Activated gamma-delta T cell treated with anti-CD3 and anti-CD28 coated beads, Interleukin-2, amount 50 U/mL, for 16 hours (primary cell): ENCODE data around the gene PTAR1.
"Not testable (repeated sequence)": the region's sequence is repeated elsewhere in the genome, so short reads cannot be mapped to it uniquely, and the experiment has no call there.

Experiments used
- DNase-seq: peaks from one replicate; pipeline ENCODE4 v3.0.0-alpha.2; 2020; ENCODE audit warnings: low read depth

The PTAR1 gene

DNA sequence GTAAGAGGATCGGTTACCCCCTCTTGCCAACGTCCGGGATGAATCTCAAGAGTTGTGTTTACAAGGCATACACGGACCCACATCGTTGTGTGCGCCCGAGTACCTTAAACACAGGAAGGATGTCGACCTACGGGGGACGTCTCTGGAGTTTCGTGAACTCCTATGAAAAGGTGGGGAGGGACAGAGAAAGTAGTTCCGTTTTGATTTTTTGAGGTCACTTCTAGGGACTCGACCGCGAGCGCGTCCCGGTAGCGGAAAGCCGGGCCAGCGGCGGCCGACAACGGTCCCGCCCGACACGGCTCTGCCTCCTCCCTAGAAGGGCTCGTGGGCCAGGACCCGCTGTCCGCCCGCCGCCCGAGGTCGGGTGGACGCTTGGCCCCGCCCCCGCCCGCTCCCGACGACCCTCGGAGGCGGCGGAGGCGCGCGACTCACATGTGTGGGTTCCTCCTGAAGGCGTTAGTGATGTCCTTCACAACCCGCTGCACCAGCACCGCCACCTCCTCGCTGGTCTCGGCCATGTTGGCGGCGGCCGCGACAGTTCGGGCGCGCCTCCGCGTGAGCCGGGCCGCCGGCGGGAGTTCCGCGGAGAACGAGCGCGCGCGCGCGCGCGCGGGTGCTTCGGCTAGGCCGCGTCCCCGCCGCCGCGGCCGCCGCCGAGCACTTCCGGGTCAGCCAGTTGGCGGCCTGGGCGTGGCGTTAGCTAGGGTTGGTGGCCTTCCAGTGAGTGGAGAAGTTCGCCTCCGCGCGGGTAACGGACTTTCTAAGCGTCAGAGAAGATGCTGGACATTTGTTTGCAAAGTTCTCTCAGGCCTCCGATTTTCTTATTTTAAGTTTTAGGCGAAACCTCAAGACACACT lies at the start of gene PTAR1:
Gene PTAR1 (minus strand): TSS at position 591 of the 857 bp plus-strand sequence. CDS start 73 bp downstream, at position 518.
- peak; percentile 83 for DNase-seq

- no peak for DNase-seq
Observed at GRCh38 chr9:69809304-69809863, 49.6 kb upstream of the PTAR1 start.

DNA sequence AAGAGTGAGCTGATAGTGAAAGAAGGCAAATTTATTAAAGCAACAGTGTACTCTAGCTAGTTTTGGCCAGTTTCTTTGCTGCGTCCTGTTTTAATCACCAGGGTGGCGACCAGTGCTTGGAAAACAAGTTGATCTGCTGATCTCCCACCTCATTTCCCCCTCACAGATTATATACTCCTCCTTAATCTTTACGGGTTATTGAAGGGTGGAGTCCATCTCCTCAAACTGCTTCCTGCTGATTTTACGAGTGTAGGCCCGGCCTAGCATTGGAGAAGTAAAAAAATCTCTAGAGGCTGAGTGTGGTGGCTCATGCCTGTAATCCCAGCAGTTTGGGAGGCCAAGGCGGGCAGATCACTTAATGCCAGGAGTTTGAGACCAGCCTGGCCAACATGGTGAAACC lies 46.8 kb upstream of the PTAR1 start:
- no peak for DNase-seq

- DNase-seq = no peak
Observed at GRCh38 chr9:69805962-69806515, 46.2 kb upstream of the PTAR1 start.

DNA sequence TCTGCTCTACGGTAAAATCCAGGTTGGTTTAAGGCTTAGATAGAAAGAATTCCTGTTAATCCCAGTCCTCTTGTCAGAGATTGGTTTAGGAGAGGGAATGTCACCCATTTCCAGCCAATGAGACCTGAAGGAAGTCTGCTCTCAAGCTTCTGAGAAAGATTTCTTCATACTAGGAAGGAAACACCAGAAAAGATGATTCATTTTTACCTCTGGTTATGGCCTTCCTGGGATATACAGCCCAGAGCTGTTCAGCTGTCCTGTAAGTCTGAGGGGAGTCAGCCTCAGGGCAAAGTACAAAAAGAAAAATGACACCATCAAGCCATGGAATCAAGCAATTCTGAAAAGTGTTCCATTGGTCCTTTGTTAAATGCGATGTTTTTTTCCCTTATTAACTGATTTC lies 42.2 kb upstream of the PTAR1 start:
- DNase-seq = no peak

DNA sequence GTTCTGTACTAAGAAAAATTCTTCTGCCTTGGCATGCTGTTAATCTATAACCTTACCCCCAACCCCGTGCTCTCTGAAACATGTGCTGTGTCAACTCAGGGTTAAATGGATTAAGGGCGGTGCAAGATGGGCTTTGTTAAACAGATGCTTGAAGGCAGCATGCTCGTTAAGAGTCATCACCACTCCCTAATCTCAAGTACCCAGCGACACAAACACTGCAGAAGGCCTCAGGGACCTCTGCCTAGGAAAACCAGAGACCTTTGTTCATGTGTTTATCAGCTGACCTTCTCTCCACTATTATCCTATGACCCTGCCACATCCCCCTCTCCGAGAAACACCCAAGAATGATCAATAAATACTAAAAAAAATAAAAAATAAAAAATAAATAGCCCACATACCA lies 40.2 kb upstream of the PTAR1 start:
- DNase-seq = not testable (repeated sequence)

GRCh38 chr9:69799521-69799920 lies 39.7 kb upstream of the PTAR1 start:
- not testable (repeated sequence) for DNase-seq

DNA sequence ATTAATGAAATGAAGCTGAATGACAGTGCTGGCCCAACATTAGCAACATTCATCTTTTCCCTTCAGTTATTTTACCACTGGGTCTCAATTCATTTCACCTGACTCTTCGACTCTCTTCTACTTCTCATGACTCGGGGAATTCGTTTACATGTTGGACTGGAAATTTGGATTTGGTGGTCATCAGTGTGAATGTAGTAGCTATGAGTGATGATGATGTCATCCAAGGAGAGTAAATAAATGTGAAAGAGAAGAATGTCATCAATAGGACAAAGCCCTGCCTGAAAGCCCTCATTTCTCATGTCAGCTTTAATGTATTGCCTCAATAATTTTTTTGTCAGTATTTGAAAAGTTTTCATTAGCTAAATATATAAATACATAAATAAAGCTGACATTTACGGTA lies 38.9 kb upstream of the PTAR1 start:
- no peak for DNase-seq

DNA sequence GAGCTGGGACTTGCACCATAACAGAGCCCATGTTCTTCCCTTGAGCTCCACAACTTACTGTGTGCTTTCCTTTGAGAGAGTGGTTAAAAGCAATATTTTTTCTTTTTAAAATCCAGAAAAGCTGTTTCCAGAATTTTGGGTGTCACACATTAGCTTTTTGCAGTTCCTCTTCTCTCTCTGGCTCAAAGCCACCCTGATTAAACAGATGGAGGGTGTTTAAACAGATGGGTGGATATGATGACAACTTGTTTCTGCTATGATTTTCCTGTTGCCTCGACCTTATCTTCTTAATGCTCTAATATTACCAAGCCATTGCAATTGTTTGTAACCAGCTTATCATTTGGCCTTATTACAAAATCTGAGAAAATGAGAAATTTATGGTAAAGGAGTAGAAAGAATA lies 37.9 kb upstream of the PTAR1 start:
- DNase-seq = no peak

DNA sequence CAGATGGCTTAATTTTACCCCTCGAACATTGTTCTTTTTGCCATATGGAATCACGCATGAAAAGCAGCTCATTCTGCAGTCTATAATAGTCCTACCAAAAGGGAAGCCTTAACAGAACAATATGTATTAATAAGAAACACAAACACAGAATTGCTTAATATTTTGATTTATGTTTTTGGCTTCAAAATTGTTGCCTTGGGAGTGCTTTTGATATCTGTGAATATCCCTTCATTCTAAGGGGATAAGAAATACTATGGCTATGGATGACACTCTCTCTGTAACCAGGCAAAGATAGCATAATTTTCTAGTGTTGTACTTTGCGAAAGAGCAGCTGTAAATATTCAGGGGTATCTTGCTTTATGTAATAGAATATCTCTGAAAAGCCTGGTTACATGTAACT lies 34.5 kb upstream of the PTAR1 start:
- no peak for DNase-seq

DNA sequence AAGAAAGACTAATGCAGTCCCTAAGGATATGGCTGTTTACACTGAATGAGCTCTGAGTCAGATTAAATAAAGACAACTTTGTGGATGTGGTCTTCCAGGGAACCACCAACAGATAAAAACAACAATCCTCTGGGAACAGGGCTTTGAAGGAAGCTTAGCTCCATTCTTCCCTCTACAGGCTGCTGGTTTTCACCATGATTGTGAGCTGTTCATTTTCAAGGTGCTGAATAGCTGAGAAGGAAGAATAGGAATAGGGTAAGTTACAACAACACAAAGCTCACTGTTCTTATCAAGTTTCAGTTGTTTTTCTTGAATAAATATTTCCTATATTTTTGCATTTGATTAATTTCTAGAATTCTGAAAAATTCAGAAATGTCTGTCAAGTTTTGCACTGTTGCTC lies 25.9 kb upstream of the PTAR1 start:
- DNase-seq = no peak

DNA sequence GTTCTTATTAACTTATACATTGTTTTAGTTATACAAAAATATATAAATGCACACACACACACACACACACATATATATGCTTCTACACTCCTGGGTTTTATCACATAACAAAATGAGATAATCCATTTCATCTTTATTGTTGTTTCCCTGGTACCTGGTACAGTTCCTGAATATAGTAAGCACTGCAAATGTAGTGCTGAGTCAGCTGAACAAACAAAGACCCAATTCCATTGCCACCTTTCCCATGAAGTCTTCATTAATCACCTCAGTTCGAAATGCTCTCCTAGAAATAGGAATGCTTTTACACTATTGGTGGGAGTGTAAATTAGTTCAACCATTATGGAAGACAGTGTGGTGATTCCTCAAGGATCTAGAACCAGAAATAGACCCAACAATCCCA lies 13.4 kb upstream of the PTAR1 start:
- DNase-seq = no peak

DNA sequence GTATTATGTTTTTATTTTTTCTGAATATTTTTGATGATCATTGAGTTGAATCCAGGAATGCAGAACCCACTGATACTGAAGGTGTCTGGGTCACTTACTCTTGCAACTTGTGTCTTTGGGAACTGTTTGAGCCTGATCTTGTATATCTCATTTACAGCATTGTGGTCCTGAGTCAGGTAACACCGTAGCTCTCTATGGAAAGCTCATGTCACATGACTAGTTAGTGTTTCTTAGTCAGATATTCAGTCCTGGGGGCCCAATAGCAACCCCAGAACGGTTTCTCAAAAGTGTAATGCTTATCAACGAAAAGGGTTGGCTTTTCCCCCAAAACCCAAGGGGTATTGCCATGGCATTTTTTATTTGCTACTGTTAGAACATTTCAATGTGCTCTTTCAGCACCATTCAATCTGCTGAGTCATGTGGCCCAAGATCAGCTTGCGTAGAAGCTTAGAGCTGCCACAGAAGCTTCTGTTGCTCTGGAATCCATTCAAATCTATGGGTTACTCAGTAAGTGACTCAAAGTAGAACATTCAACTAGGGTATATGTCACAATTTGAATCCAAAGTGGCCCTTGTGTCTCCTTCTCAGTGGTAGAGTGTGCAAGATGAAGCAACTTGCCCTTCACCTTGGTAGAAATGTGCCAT lies 12.1 kb upstream of the PTAR1 start:
- DNase-seq = no peak

GRCh38 chr9:69768716-69769115 lies 8.9 kb upstream of the PTAR1 start:
- no peak for DNase-seq

DNA sequence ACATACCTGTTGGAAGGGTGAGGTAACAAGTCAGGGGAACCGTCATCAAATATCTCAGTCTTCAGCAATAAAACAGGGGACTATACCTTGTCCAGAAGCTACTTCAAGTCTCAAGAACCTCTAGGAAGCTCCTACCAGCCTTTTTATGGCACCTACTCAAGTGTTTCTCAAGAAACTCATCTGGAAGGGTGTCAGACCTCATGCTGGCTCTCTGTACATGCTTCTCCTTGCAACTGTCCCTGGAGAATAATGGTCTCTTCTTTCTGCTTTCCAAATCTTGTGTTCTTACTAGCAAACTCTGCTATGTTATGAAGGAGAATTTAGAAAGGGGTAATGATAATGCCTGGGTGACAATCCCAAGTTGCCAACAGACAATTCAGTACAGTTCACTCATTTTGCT lies 8.3 kb upstream of the PTAR1 start:
- DNase-seq = no peak

DNA sequence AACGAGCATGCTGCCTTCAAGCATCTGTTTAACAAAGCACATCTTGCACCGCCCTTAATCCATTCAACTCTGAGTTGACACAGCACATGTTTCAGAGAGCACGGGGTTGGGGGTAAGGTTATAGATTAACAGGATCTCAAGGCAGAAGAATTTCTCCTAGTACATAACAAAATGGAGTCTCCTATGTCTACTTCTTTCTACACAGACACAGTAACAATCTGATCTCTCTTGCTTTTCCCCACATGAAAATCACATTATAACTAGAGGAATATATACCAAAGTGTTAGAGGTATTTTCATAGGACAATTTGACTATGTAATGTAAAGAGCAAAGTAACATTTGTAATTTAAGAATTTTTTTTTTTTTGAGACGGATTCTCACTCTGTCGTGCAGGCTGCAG lies 4.1 kb upstream of the PTAR1 start:
- DNase-seq = not testable (repeated sequence)

DNA sequence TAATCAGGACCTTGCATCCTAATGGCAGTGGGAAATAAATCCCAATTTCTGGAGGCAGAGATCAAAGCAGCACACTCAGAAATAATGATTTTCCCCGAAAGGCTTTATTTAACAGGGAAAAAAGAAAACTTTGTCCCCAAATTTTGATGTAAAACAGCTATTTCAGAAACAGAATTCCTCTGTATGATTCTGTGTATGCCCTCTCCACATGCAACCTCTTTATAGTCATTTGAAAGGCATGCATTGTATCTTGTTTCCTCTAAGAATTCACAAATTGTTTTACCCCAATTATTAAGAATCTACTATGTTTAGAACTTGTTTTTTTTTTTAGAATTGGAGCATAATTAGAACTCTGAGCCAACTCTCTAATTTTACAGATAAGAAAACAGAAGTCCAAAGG lies 2.7 kb upstream of the PTAR1 start:
- DNase-seq = no peak

DNA sequence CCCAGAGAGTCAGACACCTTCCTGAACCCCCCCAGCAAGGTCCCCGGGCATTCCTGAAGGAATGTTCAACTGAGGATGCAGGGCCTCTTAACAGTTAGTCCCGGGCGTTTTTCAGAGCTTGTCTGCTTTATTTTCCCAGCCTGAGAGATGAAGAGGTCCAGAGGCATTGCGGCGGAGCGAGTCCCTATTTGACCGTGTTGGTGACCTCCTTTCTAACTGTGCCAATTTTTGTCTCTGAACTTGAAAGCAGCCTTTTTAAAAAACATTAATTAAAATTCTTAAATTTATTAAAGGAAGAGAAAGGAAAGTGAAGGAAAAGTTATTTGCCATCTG lies 433 bp upstream of the PTAR1 start:
- no peak for DNase-seq

DNA sequence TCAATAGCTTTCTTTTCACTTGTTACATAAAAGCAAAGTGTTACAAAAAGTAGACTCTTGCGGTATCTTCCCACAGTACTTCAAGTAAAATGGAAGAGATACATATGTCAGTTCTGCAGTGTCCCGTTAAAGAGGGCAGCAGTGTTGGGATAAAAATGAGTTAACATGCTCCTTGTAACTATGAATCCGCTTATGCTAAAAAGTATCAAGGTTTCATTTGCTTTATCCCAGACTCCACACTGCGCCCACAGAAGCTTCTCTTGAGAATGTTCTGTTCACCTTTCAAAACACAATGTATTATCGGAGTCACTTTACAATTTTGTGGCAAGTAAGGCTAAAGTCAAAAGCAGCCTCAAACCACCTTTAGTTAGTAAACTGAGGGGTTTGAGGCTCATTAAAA lies 790 bp downstream of the PTAR1 start:
- DNase-seq = no peak

DNA sequence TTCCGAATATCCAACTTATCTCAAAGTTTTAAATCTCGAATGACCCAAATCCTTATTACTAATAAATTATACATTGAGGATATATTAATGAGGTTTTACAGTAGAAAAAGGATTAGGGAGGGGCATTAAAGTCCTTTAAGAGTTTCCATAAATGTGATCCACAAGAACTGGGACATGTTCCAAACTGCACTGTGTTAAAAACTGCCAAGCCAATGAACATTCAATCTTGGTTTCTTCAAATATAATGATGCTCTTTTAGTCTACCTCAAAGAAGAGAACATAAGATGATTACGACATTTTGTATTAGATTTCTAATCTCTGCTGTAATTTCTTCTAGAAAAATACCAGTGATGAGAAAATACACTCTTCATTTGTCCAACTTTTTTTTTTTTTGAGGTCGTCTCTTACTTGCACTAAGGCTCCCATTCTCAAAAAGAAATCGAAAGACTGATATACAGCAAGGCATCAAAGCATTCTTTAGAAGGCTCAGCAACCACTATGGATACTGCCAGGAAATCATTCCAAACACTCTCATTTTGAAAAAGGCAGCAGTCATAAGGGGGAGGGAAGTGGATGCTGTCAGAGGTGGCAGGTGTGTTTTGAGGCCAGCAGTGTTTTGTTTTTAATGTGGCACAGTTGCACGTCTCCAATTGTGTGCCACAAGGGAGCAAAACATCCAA lies 1.7 kb downstream of the PTAR1 start:
- DNase-seq = no peak

GRCh38 chr9:69755205-69755604 lies 4.6 kb downstream of the PTAR1 start:
- no peak for DNase-seq

DNA sequence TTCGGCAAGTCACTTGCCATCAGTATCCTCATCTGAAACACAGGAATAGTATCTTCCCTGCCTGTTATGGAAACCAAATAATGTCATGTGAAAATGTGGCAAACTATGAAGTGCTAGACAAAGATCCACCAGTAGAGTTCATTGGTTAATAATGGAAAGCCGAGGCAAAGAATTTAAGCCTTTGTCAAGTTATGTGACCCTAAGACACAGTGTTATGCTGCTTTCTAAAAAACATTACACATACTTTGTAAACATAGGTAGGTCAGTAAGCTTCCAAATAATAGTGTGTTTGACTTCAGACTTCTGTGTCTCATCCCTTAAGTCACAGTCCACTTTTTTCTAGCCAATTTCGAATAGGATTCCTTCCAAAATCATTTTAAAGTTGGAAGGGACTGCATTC lies 6.0 kb downstream of the PTAR1 start:
- DNase-seq = no peak

GRCh38 chr9:69750085-69750484 lies 9.7 kb downstream of the PTAR1 start:
- no peak for DNase-seq
